Superior temporal gyrus (tissue), 1 donor: ENCODE measurements around the gene CCNF.
"Not testable (repeated sequence)": the region's sequence is repeated elsewhere in the genome, so short reads cannot be mapped to it uniquely, and the experiment has no call there.

Experiments
- DNase-seq: peaks from one replicate; pipeline ENCODE4 v3.0.0-alpha.2; 2016; ENCODE audit errors: extremely low spot score

CCNF gene

GRCh38 chr16:2427526-2427925 is 1.7 kb upstream of the CCNF start:
- DNase-seq = no peak

- no peak for DNase-seq
Observed at GRCh38 chr16:2428051-2428783, 1.0 kb upstream of the CCNF start.

GRCh38 chr16:2428784-2429033 is 538 bp upstream of the CCNF start:
- DNase-seq = no peak

- peak; percentile 60 for DNase-seq
Observed at GRCh38 chr16:2429771-2430663, 770 bp downstream of the CCNF start.

DNA sequence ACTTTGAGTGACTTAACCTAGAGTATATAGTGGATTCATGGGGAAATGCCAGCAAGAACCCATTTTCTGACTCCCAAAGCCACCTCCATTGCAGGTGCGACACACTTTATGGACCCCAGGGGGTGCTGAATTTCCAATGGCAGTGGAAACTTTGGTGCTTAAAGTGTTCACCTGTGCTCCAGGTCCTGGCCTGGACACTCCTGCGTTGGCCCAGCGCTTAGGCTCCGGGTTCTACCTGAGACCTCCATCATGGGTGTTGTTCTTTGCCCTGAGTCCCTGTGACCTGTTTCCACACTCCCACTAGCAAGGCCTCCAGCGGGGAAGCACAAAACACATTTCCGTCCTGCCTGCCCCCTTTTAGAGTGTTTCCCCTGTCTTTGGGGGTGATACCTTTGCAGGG is 3.0 kb downstream of the CCNF start:
- no peak for DNase-seq

- DNase-seq = no peak
Observed at GRCh38 chr16:2432801-2433505, 3.7 kb downstream of the CCNF start.

- DNase-seq = not testable (repeated sequence)
Observed at GRCh38 chr16:2435236-2435635, 6.0 kb downstream of the CCNF start.

DNA sequence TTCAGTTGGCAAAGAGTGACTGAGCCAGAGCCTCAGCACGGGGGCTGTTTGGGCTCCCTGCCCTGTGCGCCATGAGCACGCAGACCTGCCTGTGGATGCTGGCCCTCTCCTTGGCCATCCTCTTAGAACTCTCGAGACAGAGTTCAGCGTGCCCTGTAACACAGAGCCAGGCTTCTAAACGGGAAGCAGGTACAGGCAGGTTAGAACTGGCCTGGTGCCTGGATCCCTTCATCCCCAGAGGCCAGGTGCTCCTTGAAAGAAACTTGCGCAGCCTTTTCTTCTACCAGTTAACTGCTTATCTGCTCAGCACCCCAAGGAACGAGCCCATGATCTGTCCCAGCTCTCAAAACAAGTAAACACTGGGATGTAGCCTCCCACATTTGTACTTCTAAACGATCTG is 6.9 kb downstream of the CCNF start:
- DNase-seq = no peak

GRCh38 chr16:2437032-2437790 is 8.0 kb downstream of the CCNF start:
- no peak for DNase-seq

- no peak for DNase-seq
Observed at GRCh38 chr16:2438121-2438520, 8.9 kb downstream of the CCNF start.

DNA sequence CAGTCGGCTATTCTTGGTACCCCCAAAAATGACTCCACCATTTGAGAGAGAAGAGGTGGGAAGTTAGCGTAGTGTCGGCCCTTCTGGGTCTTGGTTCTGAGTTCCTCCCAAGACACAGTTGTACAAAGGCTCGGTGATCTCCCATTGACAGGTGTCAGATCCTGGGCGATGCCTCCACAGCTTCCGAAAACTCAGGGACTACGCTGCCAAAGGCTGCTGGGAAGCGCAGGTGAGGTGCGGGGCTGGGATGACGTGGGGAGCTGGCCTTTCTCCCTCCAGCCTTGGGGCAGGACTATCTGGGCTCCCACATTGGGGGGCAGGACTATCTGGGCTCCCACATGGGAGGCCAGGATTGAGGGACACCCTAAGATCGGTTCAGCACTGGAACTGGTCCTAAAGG is 10.4 kb downstream of the CCNF start:
- no peak for DNase-seq

DNA sequence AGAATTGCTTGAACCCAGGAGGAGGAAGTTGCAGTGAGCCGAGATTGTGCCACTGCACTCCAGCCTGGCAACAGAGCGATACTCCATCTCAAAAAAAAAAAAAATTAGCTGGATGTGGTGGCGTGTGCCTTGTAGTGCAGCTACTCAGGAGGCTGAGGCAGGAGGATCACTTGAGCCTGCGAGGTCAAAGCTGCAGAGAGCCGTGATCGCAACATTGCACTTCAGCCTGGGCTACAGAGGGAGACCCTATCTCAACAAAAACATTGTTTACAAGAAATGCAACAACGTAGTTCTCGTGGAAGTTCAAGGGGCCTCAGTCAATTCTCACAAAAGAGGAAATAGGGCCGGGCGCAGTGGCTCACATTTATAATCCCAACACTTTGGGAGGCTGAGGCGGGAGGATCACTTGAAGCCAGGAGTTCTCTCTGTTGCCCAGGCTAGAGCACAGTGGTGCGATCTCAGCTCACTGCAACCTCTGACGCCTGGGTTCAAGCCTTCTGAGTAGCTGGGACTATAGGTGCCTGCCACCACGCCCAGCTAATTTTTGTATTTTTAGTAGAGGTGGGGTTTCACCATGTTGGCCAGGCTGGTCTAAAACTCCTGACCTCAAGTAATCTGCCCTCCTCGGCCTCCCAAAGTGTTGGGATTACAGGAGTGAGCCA is 12.0 kb downstream of the CCNF start:
- not testable (repeated sequence) for DNase-seq

GRCh38 chr16:2443555-2443954 is 14.3 kb downstream of the CCNF start:
- no peak for DNase-seq

GRCh38 chr16:2447920-2448583 is 18.8 kb downstream of the CCNF start:
- no peak for DNase-seq

- no peak for DNase-seq
Observed at GRCh38 chr16:2449118-2449517, 19.9 kb downstream of the CCNF start.

- DNase-seq = peak; percentile 72
Observed at GRCh38 chr16:2450535-2450934, 21.3 kb downstream of the CCNF start.

- DNase-seq = no peak
Observed at GRCh38 chr16:2450975-2451381, 21.7 kb downstream of the CCNF start.

DNA sequence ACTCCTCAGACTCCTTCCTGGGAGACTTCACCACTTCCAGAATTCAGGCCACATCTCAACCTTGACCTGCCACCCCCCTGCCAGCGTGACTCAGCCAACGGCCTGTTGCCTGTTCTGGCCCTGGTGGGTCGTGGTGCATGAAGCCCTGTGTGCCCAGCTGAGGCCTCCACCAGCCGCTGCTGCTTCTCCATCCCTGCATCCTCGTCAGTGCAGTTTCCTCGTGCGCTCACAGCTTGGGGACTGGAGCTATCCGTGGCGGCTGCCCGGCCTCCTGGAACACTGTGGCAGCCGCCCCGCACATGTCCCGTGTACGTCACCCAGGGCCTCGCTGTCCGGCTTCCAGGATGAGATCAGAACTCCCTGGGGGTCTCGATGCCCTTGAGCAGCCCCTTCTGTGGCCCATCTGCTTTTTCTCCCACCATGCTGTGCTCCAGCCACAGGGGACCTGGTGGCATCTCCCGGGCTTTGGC is 22.6 kb downstream of the CCNF start:
- no peak for DNase-seq

DNA sequence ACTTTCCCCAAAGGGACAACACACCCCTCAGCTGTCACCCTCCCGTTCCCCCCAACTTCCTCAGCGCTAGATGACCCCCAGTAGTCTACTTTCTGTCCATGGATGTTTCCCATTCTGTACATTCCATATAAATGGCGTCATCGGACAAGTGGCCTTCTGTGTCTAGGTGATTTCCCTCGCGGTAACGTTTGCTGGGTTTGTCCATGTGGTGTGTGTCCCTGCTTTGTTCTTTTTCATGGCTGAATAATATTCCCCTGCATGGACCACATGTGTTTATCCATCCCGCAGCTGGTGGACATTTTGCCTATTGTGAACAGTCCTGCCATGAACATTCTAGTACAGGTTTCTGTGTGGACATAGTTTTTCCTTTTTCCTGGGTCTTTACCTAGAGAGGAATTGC is 23.4 kb downstream of the CCNF start:
- DNase-seq = no peak

- no peak for DNase-seq
Observed at GRCh38 chr16:2455081-2455845, 26.0 kb downstream of the CCNF start.
